Mesodermal cell (in vitro differentiated cells): ENCODE results near the gene KCTD2.
A peak's percentile ranks its signal among the peaks of the same experiment; 100 is the strongest.

Source experiments
- H3K27ac ChIP-seq: 2 replicates; pipeline ENCODE4 v1.7.0; 2013; ENCODE audit warnings: mild to moderate bottlenecking, low read depth, low read length, moderate library complexity; ENCODE audit not compliant: severe bottlenecking
- H3K36me3 ChIP-seq: 2 replicates; pipeline ENCODE4 v1.7.1; 2013; ENCODE audit warnings: mild to moderate bottlenecking, low read length, moderate library complexity; ENCODE audit not compliant: control insufficient read depth, insufficient read depth
- H3K4me1 ChIP-seq: one replicate; pipeline ENCODE4 v1.7.1; 2013; ENCODE audit warnings: mild to moderate bottlenecking, low read length; ENCODE audit not compliant: insufficient read depth, control insufficient read depth, poor library complexity, severe bottlenecking
- H3K4me3 ChIP-seq: 2 replicates; pipeline ENCODE4 v1.7.0; 2013; ENCODE audit warnings: low read length, control low read depth, mild to moderate bottlenecking; ENCODE audit not compliant: insufficient read depth, poor library complexity, severe bottlenecking; ENCODE audit errors: extremely low read depth
- H3K9me3 ChIP-seq: 2 replicates; pipeline ENCODE4 v1.7.1; 2013; ENCODE audit warnings: mild to moderate bottlenecking, low read length, moderate library complexity; ENCODE audit not compliant: control insufficient read depth
- WGBS, 2 experiments: methylation state at CpG; one replicate each; pipeline ENCODE4 v1.1.5; 2013; ENCODE audit warnings: missing lambda C conversion rate in 2 of 2; ENCODE audit not compliant: insufficient coverage in 2 of 2; 5-methylcytosine and 5-hydroxymethylcytosine counted together

KCTD2 gene

DNA sequence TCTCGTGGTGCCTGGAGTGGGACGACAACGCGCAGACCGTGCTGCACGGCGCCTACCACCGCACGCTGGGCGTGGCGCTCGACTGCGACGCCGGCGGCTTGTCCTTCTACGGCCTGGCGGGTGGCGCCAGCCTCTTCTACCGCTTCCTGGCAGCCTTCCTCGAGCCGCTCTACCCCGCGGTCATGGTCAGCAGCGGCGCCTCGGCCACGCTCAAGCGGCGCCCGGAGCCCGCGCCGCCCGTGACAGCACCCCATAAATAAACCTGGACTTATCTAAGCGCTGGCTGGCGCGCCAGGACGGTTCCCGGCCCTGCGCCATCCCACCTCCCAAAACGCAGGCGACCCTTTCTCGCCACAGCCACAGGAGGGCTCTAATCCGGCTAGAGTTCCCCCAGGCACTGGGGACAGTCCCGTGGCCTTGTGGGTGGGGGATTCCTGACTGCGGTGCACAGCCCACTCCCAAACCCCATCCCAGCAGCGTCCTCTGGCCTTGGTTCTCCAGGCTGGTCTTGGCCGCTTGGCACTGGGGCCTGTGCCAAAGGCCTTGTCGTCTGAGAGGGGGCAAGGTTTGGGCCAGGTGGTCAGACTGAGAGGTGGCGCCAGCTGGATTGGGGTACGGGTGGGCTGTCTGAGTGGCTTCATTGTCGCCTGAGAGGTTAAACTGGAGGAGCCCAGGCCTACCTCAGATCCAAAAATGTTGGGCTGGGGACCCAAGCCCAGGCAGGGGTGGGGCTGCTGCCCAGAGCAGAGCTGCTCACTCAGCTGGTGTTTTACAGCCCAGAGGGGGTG lies 30.7 kb downstream of the KCTD2 start:
- peaks cover 21% of the 10 kb centered on the region for H3K4me1 ChIP-seq
- no peaks in the 10 kb centered on the region for H3K36me3 ChIP-seq
- H3K9me3 ChIP-seq = no peaks in the 10 kb centered on the region
- no peak overlapping the region for H3K4me3 ChIP-seq
- WGBS, 2 experiments = 95 to 97% methylated on average over 44 to 48 of the region's 53 CpGs
- peak overlapping the region; percentile 76 for H3K27ac ChIP-seq

GRCh38 chr17:75078284-75079022 lies 31.4 kb downstream of the KCTD2 start:
- Histone ChIP-seq H3K27ac (peak overlapping the region; percentile 76), H3K4me3 (no peak overlapping the region), H3K4me1 (peaks cover 21% of the 10 kb centered on the region), H3K36me3 (no peaks in the 10 kb centered on the region), H3K9me3 (no peaks in the 10 kb centered on the region)
- 63 to 80% methylated on average over 9 to 12 of the region's 17 CpGs for WGBS, 2 experiments

DNA sequence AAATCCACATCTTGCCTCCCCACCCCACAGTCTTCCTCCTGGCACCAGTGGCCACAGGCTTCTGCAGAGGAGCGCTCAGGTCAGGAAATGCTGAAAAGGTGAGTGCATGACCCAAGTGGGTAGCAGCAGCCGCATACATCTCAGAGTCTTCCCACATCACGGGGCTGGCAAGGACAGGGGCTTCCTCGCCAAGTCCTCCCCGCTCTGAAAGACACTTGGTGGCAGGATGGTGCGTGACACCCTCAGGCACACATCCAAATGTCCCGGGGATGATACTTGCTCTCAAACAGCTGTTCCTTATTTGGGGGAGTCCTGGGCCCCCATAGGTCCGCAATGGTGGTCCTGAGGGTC lies 32.0 kb downstream of the KCTD2 start:
- Histone ChIP-seq H3K36me3 (no peaks in the 10 kb centered on the region), H3K27ac (peak overlapping the region; percentile 76), H3K4me1 (peaks cover 24% of the 10 kb centered on the region), H3K4me3 (no peak overlapping the region), H3K9me3 (no peaks in the 10 kb centered on the region)
- WGBS, 2 experiments = 85 to 86% methylated on average over 7 of the region's 8 CpGs

DNA sequence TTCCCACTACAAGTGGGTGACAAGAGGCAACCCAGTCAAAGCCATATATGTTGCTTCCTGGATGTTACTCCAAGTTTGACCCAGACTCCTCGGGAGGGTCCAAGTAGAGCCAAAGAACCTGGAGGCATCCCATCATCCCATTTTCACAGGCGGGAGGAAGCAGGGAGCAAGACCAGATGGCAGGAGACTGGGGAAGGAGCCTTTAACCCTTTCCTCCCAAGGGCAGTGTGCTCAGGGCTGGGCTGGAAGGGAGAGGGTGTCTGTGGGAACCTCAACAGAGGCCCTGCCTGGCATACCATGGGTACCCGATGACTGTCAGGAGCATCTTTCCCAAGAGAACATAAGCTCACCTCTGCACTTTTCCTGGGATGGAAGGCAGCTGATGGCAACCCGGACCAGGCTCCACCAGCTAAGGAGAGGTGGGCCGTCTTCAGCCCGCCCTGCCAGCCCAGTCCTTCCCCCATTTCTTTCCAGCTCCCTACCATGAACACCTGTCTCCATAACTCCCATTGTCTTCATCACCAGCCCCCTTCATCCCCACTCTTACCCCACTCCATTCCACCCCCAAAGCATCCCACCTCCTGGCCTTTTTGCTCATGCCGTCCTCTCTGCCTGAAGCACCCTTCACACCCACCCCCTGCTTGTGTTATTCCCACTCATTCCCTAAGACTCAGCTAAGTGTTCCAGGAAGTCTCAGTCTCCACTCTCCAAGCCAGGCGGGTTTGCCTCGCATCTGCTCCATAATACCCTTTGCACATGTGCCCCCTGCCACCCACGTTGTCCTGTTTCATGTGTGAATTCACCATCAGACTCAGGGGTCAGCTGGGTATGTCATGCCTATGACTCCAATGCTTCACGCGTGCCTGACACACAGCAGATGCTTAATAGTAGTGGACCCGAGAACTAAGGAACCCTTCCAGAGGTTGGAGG lies 34.9 kb downstream of the KCTD2 start:
- Histone ChIP-seq H3K27ac (no peak overlapping the region), H3K9me3 (no peaks in the 10 kb centered on the region), H3K4me1 (peaks cover 25% of the 10 kb centered on the region), H3K4me3 (no peak overlapping the region), H3K36me3 (no peaks in the 10 kb centered on the region)
- WGBS, 2 experiments = 85 to 93% methylated on average over 11 to 13 of the region's 13 CpGs

DNA sequence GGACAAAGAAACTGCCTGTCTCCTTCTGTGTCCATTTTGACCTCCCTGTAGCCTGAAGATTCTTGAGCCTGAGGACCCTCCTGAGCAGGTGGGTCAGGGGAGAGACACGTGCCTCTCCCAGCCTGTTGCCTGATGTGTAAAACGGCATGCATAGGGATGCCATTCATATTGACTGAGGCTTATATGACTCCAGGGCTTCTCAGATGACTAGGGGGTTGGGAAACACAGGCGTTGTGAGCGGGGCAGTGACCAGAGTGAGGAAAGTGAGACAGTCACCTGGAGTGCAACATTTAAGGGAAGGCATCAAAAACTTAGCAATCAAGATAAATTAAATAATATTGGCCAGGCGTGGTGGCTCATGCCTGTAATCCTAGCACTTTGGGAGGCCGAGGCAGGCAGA lies 35.7 kb downstream of the KCTD2 start:
- no peak overlapping the region for H3K27ac ChIP-seq
- 58 to 85% methylated on average over 3 to 4 of the region's 6 CpGs for WGBS, 2 experiments

GRCh38 chr17:75084039-75084660 lies 37.1 kb downstream of the KCTD2 start:
- Histone ChIP-seq H3K27ac (peak overlapping the region; percentile 41), H3K4me1 (peaks cover 18% of the 10 kb centered on the region), H3K9me3 (no peaks in the 10 kb centered on the region), H3K36me3 (no peaks in the 10 kb centered on the region), H3K4me3 (no peak overlapping the region)
- WGBS, 2 experiments = 72 to 78% methylated on average over 10 to 14 of the region's 14 CpGs

More for the DNA sequence above, 35.7 kb downstream of the KCTD2 start:
- Histone ChIP-seq H3K9me3 (no peaks in the 10 kb centered on the region), H3K4me3 (no peak overlapping the region), H3K4me1 (peaks cover 24% of the 10 kb centered on the region), H3K36me3 (no peaks in the 10 kb centered on the region)

DNA sequence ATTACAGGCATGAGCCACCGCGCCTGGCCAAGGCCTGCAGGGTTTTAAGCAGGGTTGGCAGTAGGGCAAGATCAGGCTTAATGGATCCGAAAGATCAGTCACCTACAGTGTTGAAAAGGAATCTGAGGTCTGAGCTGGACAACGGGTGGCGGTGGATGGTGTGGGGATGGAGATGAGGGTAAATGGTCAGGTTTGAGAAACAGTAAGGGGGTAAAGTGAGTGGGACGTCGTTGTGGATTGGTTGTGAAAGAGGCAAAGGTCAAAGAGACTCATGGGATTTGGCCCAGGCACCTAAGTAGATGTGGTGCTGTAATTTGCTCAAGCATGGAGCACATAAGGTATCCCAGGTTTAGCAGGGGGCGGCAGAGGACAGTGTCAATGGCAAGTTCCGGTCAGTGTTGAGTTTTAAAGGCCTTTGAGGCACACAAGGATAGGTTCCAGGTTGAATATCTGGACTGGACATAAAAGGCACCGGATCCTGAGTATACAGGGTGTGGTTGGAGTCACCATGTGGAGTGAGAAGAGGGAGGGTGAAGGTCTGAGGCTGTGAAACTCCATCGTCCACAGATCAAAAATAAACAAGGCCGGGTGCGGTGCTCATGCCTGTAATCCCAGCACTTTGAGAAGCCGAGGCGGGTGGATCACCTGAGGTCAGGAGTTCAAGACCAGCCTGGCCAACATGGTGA lies 39.6 kb downstream of the KCTD2 start:
- Histone ChIP-seq H3K4me1 (peaks cover 20% of the 10 kb centered on the region), H3K4me3 (no peak overlapping the region), H3K27ac (peak overlapping the region; percentile 87), H3K36me3 (no peaks in the 10 kb centered on the region), H3K9me3 (no peaks in the 10 kb centered on the region)
- WGBS, 2 experiments = 79 to 87% methylated on average over 13 to 14 of the region's 15 CpGs

GRCh38 chr17:75087182-75087557 lies 40.1 kb downstream of the KCTD2 start:
- Histone ChIP-seq H3K4me1 (peaks cover 25% of the 10 kb centered on the region), H3K36me3 (no peaks in the 10 kb centered on the region), H3K9me3 (no peaks in the 10 kb centered on the region), H3K27ac (peak overlapping the region; percentile 87), H3K4me3 (peak overlapping the region; percentile 62)
- WGBS, 2 experiments = 65 to 94% methylated on average over 4 to 5 of the region's 12 CpGs

DNA sequence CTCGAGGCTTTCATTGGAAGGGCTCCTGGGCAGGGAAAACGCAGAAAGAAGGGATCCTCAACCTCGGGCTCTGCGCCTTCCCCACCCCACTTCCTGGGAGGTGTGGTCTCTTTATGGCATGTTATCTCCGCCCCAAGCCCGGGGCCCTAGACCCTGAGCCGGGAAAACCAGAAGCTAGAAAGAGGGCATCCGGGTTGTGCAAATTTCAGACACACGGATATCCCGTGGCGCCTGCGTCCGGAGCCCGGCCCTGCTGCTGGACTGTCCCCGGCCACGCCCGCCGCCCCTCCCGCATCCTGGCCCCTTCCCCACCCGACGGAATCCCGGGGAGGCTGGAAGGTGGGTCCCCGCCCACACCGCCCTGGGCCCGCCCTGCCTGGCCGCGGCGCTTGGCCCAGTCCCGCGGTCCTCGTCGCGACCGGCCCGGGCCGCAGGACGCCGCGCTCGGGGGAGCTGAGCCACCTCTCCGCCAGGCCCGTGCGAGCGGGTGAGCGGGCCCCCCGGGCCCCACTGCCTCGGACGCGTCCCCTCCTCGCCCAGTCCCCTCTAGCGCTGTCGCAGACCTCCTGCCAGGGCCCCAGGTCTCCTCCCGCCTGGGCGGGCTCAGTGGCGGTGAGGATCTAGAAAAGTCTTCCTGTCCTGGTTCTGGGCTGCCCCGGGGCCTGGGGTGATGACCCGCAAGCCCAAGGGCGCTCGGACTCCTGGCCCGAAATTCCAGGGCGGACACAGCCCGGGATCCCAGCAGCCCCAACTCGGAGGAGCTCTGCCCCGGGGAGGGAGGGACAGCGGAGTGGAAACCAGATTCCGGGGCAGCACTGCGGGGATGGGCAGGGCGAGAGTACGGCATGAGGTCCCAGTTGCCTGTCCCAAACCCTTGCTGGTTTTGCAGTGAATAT lies 40.8 kb downstream of the KCTD2 start, which contains the start of gene SLC16A5:
Gene SLC16A5, plus strand, starts transcription at position 397 of the 896 bp plus-strand sequence. CDS start 5,683 bp downstream, outside the sequence.
- Histone ChIP-seq H3K36me3 (no peaks in the 10 kb centered on the region), H3K9me3 (no peaks in the 10 kb centered on the region), H3K4me1 (peaks cover 25% of the 10 kb centered on the region), H3K27ac (peak within 1 kb of the TSS; percentile 87), H3K4me3 (peak within 1 kb of the TSS; percentile 62)
- 0 to 3% methylated on average over 51 to 64 of the region's 69 CpGs for WGBS, 2 experiments
